ENCODE results near the gene AFAP1L1. TPM values are rescaled to one million over a fixed set of nuclear protein-coding genes. Genes with fewer than 3 reads are reported as not detected.

Gene AFAP1L1
- total and polyA plus RNA-seq, 2 of the 13 experiments (the other 11 are each of a cell fraction or from before 2014, with no cell fraction given): 0.38 to 1.0 TPM

GRCh38 chr5:149348518-149348917 is 76.9 kb downstream of the AFAP1L1 start:
- Histone ChIP-seq H3K27me3 (ENCODE audit: control insufficient read depth in 1 of 2, insufficient read depth in 2 of 2, low read length in 2 of 2) (no peaks in the 10 kb centered on the region; a peak in 1 of 5 replicates), H3K4me2 (ENCODE audit: low read depth, low read length) (no peak overlapping the region), H3K4me1 (ENCODE audit: insufficient read depth, low read length) (peaks cover 38% of the 10 kb centered on the region), H3K4me3 (replicated peaks in 1 of 3; ENCODE audit: insufficient read depth in 1 of 3, low read depth in 2 of 3, low read length in 3 of 3) (no peak overlapping the region), H3K36me3 (replicated peaks in 1 of 2; ENCODE audit: control insufficient read depth in 1 of 2, insufficient read depth in 2 of 2, low read length in 2 of 2) (peaks cover 9 to 58% of the 10 kb centered on the region in 2 experiments), H2AFZ (ENCODE audit: low read length) (no peak overlapping the region), H3K79me2 (ENCODE audit: insufficient read depth, low read length) (peaks cover 22% of the 10 kb centered on the region), H3K27ac (ENCODE audit: extremely low read length, insufficient read depth, low read length) (no peak overlapping the region), H3K9me3 (ENCODE audit: low read length) (no peaks in the 10 kb centered on the region), H3K9ac (ENCODE audit: insufficient read depth, low read depth, low read length) (no peak overlapping the region), H4K20me1 (ENCODE audit: insufficient read depth, low read length) (0 out of 2 replicates have a peak, but pooled peaks cover 4% of the 10 kb centered on the region)
- DNase-seq (ENCODE audit: low spot score) (no peak), FAIRE-seq (no peak), ATAC-seq (no peak)
- BruUV-seq (replicated peaks): no TSS peak
- WGBS (ENCODE audit: low lambda C conversion rate): 93% methylated on average over 1 of the region's 1 CpG
- in situ Hi-C loops (cut with HindIII; ENCODE audit: extremely low pct_ligation_motif_present, low pct_unique_long_range_greater_than_20kb) (no loop called here), intact Hi-C loops (cut with micrococcal nuclease; ENCODE audit: unreplicated experiment) (no loop called here)
- POLR2A ChIA-PET: interaction anchor here (1.4 kb wide), 1 partner anchor 9 kb away, joined by 3 read pairs; the partner anchor contains the start of gene PCYOX1L
- CTCF ChIA-PET (ENCODE audit: low intra/inter-chr PET ratio, low total read pairs): no interaction called here
- TF ChIP-seq MYC (CRISPR knock-in tag; IDR thresholded peaks at IDR 0.05; ENCODE audit: borderline replicate concordance) (no peak), ZNF143 (CRISPR knock-in tag; IDR thresholded peaks at IDR 0.05) (no peak), ZNF205 (CRISPR knock-in tag; IDR thresholded peaks at IDR 0.05) (no peak), KDM2A (CRISPR knock-in tag; IDR thresholded peaks at IDR 0.05; ENCODE audit: borderline replicate concordance, low read depth) (no peak), SNAPC4 (CRISPR knock-in tag; IDR thresholded peaks at IDR 0.05) (no peak), HNF4G (IDR thresholded peaks at IDR 0.05; ENCODE audit: borderline replicate concordance, low read depth, low read length) (no peak), HNF4G (CRISPR knock-in tag; IDR thresholded peaks at IDR 0.05; ENCODE audit: borderline replicate concordance, low read depth) (no peak), ESRRA (CRISPR knock-in tag; IDR thresholded peaks at IDR 0.05; ENCODE audit: low read depth) (no peak), RNF219 (CRISPR knock-in tag; IDR thresholded peaks at IDR 0.05) (no peak)
- TF ChIP-seq, protein P1, sequence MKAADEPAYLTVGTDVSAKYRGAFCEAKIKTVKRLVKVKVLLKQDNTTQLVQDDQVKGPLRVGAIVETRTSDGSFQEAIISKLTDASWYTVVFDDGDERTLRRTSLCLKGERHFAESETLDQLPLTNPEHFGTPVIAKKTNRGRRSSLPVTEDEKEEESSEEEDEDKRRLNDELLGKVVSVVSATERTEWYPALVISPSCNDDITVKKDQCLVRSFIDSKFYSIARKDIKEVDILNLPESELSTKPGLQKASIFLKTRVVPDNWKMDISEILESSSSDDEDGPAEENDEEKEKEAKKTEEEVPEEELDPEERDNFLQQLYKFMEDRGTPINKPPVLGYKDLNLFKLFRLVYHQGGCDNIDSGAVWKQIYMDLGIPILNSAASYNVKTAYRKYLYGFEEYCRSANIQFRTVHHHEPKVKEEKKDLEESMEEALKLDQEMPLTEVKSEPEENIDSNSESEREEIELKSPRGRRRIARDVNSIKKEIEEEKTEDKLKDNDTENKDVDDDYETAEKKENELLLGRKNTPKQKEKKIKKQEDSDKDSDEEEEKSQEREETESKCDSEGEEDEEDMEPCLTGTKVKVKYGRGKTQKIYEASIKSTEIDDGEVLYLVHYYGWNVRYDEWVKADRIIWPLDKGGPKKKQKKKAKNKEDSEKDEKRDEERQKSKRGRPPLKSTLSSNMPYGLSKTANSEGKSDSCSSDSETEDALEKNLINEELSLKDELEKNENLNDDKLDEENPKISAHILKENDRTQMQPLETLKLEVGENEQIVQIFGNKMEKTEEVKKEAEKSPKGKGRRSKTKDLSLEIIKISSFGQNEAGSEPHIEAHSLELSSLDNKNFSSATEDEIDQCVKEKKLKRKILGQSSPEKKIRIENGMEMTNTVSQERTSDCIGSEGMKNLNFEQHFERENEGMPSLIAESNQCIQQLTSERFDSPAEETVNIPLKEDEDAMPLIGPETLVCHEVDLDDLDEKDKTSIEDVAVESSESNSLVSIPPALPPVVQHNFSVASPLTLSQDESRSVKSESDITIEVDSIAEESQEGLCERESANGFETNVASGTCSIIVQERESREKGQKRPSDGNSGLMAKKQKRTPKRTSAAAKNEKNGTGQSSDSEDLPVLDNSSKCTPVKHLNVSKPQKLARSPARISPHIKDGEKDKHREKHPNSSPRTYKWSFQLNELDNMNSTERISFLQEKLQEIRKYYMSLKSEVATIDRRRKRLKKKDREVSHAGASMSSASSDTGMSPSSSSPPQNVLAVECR (CRISPR knock-in tag; IDR thresholded peaks at IDR 0.05; ENCODE audit: borderline replicate concordance): no peak
- TF ChIP-seq, protein P2, sequence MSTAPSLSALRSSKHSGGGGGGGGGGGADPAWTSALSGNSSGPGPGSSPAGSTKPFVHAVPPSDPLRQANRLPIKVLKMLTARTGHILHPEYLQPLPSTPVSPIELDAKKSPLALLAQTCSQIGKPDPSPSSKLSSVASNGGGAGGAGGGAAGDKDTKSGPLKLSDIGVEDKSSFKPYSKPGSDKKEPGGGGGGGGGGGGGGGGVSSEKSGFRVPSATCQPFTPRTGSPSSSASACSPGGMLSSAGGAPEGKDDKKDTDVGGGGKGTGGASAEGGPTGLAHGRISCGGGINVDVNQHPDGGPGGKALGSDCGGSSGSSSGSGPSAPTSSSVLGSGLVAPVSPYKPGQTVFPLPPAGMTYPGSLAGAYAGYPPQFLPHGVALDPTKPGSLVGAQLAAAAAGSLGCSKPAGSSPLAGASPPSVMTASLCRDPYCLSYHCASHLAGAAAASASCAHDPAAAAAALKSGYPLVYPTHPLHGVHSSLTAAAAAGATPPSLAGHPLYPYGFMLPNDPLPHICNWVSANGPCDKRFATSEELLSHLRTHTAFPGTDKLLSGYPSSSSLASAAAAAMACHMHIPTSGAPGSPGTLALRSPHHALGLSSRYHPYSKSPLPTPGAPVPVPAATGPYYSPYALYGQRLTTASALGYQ (CRISPR knock-in tag; IDR thresholded peaks at IDR 0.05): no peak

All from HepG2 (cell line).